DOHH2 (cell line): ENCODE measurements around the gene OTOP3.

Experiments
- CTCF ChIP-seq: fragments of 200-600 bp; sonication (generic); IDR thresholded peaks from one replicate; pipeline ENCODE4 v1.5.1; 2014; ENCODE audit warnings: antibody characterized with exemption, mild to moderate bottlenecking, low read depth, low read length; ENCODE audit not compliant: poor library complexity, severe bottlenecking
- EZH2phosphoT487 ChIP-seq: fragments of 200-600 bp; sonication (generic); IDR thresholded peaks from 2 replicates; pipeline ENCODE4 v1.6.1; 2017; ENCODE audit warnings: borderline replicate concordance, mild to moderate bottlenecking, antibody characterized with exemption, low read length, moderate library complexity, mixed read lengths

- no peak for TF ChIP-seq CTCF
- no peak for TF ChIP-seq EZH2phosphoT487
Observed at GRCh38 chr17:74999523-74999922, 63.8 kb downstream of the OTOP3 start.
